ENCODE measurements around the gene KIF24.

KIF24 gene

DNA sequence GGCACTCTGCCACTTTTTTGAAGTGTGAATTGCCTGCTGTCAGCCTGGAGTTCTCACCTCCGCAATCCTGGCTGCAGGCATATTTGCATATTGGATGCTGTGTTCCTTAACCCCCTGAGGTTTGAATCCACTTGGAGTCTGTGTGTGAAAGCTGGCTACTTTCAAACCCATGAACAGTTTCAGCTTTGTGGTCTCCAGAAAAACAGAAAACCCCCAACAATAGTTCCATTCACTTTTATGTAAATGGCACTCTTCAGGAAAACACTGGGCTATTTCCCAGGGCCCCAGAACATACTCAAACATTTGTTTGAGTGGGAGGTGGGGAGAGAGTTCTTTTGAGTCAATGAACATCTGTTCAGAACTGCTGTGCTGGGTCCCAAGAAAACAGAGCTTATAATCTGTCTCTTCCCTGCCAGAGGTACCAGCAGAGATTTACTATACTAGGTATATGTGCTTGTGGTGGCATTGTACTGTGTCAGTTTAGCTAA is 5.3 kb upstream of the KIF24 start:
- H3K36me3 ChIP-seq (ENCODE audit: control insufficient read depth, insufficient read depth, low read length), result peaks cover 8% of the 10 kb centered on the region
- no peaks in the 10 kb centered on the region for H3K27me3 ChIP-seq (replicated peaks; ENCODE audit: control insufficient read depth, insufficient read depth, low read length)
- TF ChIP-seq, protein P1, sequence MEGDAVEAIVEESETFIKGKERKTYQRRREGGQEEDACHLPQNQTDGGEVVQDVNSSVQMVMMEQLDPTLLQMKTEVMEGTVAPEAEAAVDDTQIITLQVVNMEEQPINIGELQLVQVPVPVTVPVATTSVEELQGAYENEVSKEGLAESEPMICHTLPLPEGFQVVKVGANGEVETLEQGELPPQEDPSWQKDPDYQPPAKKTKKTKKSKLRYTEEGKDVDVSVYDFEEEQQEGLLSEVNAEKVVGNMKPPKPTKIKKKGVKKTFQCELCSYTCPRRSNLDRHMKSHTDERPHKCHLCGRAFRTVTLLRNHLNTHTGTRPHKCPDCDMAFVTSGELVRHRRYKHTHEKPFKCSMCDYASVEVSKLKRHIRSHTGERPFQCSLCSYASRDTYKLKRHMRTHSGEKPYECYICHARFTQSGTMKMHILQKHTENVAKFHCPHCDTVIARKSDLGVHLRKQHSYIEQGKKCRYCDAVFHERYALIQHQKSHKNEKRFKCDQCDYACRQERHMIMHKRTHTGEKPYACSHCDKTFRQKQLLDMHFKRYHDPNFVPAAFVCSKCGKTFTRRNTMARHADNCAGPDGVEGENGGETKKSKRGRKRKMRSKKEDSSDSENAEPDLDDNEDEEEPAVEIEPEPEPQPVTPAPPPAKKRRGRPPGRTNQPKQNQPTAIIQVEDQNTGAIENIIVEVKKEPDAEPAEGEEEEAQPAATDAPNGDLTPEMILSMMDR (IDR thresholded peaks at IDR 0.05; ENCODE audit: insufficient read depth, low read length, poor library complexity, severe bottlenecking), result no peak
- H3K4me3 ChIP-seq (replicated peaks; ENCODE audit: low read depth, low read length), result no peak overlapping the region
- no peak for DNase-seq (ENCODE audit: extremely low read depth, insufficient read length)

DNA sequence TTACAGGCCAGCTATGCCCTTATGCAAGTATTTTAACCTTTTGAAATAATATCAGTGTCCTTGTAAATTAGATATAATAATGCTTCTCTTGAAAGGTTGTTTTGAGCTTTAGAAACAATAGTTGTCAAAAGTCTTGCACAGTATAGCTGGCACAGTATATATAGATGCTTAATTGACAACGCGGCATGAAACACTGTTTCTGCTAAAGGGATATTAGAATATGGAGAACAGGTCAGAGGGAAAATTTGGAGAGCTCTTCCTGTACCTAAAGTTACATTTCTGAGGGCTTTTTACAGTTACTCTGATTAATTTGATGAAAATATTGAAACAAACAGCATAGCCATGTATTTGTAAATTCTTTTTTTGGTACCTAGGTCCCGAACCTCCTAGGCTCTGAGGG is 4.8 kb upstream of the KIF24 start:
- Histone ChIP-seq H3K4me3 (replicated peaks; ENCODE audit: low read depth, low read length) (no peak overlapping the region), H3K36me3 (ENCODE audit: control insufficient read depth, insufficient read depth, low read length) (peaks cover 4% of the 10 kb centered on the region), H3K27me3 (replicated peaks; ENCODE audit: control insufficient read depth, insufficient read depth, low read length) (no peaks in the 10 kb centered on the region)
- TF ChIP-seq, protein P1 (IDR thresholded peaks at IDR 0.05; ENCODE audit: insufficient read depth, low read length, poor library complexity, severe bottlenecking), result no peak
- DNase-seq (ENCODE audit: extremely low read depth, insufficient read length), result no peak

DNA sequence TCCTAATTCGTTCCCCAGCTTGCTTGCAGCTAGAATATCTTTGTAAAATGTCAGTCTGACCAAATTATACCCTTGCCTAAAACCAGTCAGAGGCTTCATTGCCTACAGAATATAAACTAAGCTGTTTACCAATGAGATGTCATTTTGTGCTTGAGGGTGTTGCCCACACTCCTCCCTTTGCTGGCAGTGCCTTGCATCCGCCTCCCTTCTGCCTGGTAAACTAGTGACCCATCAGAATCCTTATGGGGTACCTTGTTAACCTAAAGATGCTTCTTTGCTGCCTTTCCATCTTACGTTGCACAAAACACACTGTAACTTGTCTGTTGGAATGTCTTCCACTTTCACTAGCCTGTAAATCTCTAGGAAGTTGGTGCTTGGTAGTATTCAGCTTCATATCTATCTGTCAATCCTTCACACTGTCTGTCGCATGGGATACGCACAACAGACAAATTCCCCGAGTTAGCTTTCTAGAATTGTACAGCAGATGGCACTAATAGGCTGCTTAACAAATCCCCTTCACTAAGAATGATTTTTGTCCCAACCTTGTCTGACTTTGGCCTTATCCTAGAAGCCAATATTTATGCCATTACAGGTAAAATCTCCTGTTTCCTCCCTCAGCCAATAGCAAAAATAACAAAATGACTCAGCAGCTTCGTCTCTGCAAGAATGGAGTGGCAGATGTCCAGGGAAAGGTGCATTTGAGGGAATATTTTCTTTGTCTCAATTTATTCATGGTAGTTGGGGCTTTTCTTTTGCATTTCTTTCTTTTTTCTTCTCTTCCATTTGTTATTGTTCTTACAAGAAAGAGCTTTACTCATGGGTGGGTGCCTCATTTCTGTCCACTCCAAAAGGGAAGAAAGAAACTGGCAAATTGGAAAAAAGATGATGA is 3.3 kb upstream of the KIF24 start:
- Histone ChIP-seq H3K36me3 (ENCODE audit: control insufficient read depth, insufficient read depth, low read length) (peaks cover 2% of the 10 kb centered on the region; the same call in 1 of the 2 replicates), H3K4me3 (replicated peaks; ENCODE audit: low read depth, low read length) (no peak overlapping the region), H3K27me3 (replicated peaks; ENCODE audit: control insufficient read depth, insufficient read depth, low read length) (no peaks in the 10 kb centered on the region)
- TF ChIP-seq, protein P1 (IDR thresholded peaks at IDR 0.05; ENCODE audit: insufficient read depth, low read length, poor library complexity, severe bottlenecking), result peak; percentile 48
- DNase-seq (ENCODE audit: extremely low read depth, insufficient read length), result no peak

DNA sequence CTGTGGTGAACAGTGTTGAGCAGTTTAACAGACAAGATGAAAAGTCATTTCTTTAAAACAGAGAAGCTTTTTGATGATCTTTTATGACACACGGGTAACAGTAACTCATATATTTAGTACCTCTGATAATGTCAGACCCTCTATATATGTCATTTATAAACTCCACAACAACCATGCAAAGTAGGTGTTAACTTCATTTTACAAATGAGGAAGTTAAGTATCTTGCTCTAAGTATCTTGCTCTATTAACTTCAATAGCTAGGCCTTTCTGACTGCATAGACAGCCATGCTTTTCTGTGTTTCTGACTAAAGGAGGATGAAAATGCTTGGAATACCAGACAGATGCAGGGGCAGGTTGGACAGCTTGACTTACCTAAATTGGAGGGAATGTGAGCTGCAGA is 2.1 kb upstream of the KIF24 start:
- Histone ChIP-seq H3K27me3 (replicated peaks; ENCODE audit: control insufficient read depth, insufficient read depth, low read length) (no peaks in the 10 kb centered on the region), H3K36me3 (ENCODE audit: control insufficient read depth, insufficient read depth, low read length) (0 out of 2 replicates have a peak, but pooled peaks cover 2% of the 10 kb centered on the region), H3K4me3 (replicated peaks; ENCODE audit: low read depth, low read length) (no peak overlapping the region)
- TF ChIP-seq, protein P1 (IDR thresholded peaks at IDR 0.05; ENCODE audit: insufficient read depth, low read length, poor library complexity, severe bottlenecking), result no peak
- DNase-seq (ENCODE audit: extremely low read depth, insufficient read length), result no peak

DNA sequence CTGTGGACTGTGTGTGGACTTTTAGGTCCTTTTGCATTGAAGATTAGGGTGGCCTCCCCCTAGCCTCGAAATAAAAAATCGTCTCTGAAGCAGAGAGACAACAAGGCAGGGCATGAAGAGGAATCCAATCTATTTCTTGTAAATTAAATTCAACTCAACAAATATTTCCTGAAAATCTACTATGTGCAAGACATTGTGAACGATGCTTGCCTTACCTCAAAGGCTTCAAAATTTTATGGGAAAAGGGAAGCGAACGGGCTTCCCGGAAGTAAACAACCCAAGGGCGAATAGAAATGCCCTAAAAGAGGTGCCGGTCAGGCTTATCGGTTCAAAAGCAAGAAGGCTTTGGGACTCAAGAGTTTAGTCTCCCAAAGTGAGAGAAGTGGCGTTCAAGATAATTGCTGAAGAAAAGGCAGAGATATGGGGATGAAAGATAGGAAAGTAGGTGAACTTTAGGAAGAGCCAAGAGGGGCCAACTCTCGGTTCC is 525 bp downstream of the KIF24 start:
- TF ChIP-seq, protein P1 (IDR thresholded peaks at IDR 0.05; ENCODE audit: insufficient read depth, low read length, poor library complexity, severe bottlenecking), result no peak
- Histone ChIP-seq H3K4me3 (replicated peaks; ENCODE audit: low read depth, low read length) (peak overlapping the region; percentile 86), H3K36me3 (ENCODE audit: control insufficient read depth, insufficient read depth, low read length) (no peaks in the 10 kb centered on the region), H3K27me3 (replicated peaks; ENCODE audit: control insufficient read depth, insufficient read depth, low read length) (no peaks in the 10 kb centered on the region)
- no peak for DNase-seq (ENCODE audit: extremely low read depth, insufficient read length)

Data from GM06990 (cell line).